ENCODE data around the gene PICALM. TPM values are rescaled to one million over a fixed set of nuclear protein-coding genes. Genes with fewer than 3 reads are reported as not detected.
A peak's percentile ranks its signal among the peaks of the same experiment; 100 is the strongest.

Gene PICALM
- total and polyA plus RNA-seq, 2 of the 13 experiments (the other 11 are each of a cell fraction or from before 2014, with no cell fraction given): 97.6 to 154 TPM

DNA sequence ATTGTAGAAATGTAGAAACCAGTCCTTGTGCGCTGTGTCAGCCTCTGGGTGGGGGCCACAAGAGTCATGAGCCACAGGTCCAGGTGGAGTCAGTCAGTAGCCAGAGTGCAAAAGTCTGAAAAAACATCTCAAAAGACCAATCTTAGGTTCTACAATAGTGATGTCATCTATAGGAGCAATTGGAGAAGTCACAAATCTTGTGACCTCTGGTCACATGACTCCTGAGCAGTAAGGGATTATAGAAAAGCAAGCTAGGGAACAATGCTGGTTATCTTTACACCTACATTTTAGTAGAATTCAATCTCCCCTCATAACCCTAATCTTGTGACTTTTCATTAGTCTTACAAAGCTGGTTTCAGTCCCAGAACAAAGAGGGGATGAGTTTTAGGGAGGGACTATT lies 131.0 kb downstream of the PICALM start:
- BruUV-seq (replicated peaks): no TSS peak
- H3K27me3 ChIP-seq (ENCODE audit: control insufficient read depth in 1 of 2, insufficient read depth in 2 of 2, low read length in 2 of 2): no peaks in the 10 kb centered on the region; a peak in 1 of 5 replicates
- H3K36me3 ChIP-seq (replicated peaks in 1 of 2; ENCODE audit: control insufficient read depth in 1 of 2, insufficient read depth in 2 of 2, low read length in 2 of 2): no peaks in the 10 kb centered on the region
- no peaks in the 10 kb centered on the region for H3K9me3 ChIP-seq (ENCODE audit: low read length)
- intact Hi-C loops (cut with micrococcal nuclease; ENCODE audit: unreplicated experiment): no loop called here
- no peak overlapping the region for H3K9ac ChIP-seq (ENCODE audit: insufficient read depth, low read depth, low read length)
- DNase-seq (ENCODE audit: low spot score) (no peak), ATAC-seq (no peak), FAIRE-seq (no peak)
- no peak overlapping the region for H3K4me2 ChIP-seq (ENCODE audit: low read depth, low read length)
- in situ Hi-C loops (cut with HindIII; ENCODE audit: extremely low pct_ligation_motif_present, low pct_unique_long_range_greater_than_20kb): loop anchor here (25.0 kb wide), 1 partner anchor 274 kb away; no protein-coding TSS in a partner anchor
- no peaks in the 10 kb centered on the region for H3K79me2 ChIP-seq (ENCODE audit: insufficient read depth, low read length)
- H3K4me3 ChIP-seq (replicated peaks in 1 of 3; ENCODE audit: insufficient read depth in 1 of 3, low read depth in 2 of 3, low read length in 3 of 3): no peak overlapping the region
- H3K4me1 ChIP-seq (ENCODE audit: insufficient read depth, low read length): peaks cover 20% of the 10 kb centered on the region
- H4K20me1 ChIP-seq (ENCODE audit: insufficient read depth, low read length): no peaks in the 10 kb centered on the region
- ChIA-PET CTCF (ENCODE audit: low intra/inter-chr PET ratio, low total read pairs) (no interaction called here), POLR2A (no interaction called here)
- H2AFZ ChIP-seq (ENCODE audit: low read length): no peak overlapping the region
- 100% methylated on average over 1 of the region's 1 CpG for WGBS (ENCODE audit: low lambda C conversion rate)
- TF ChIP-seq GFI1 (CRISPR knock-in tag; IDR thresholded peaks at IDR 0.05; ENCODE audit: borderline replicate concordance) (no peak), ELF4 (CRISPR knock-in tag; IDR thresholded peaks at IDR 0.05; ENCODE audit: borderline replicate concordance) (no peak), ZSCAN25 (CRISPR knock-in tag; IDR thresholded peaks at IDR 0.05) (no peak), ATF7 (IDR thresholded peaks at IDR 0.05) (peak; percentile 46; the same call in 1 of the 2 replicates), ATF7 (CRISPR knock-in tag; IDR thresholded peaks at IDR 0.05) (no peak)
- no peak overlapping the region for H3K27ac ChIP-seq (ENCODE audit: extremely low read length, insufficient read depth, low read length)

DNA sequence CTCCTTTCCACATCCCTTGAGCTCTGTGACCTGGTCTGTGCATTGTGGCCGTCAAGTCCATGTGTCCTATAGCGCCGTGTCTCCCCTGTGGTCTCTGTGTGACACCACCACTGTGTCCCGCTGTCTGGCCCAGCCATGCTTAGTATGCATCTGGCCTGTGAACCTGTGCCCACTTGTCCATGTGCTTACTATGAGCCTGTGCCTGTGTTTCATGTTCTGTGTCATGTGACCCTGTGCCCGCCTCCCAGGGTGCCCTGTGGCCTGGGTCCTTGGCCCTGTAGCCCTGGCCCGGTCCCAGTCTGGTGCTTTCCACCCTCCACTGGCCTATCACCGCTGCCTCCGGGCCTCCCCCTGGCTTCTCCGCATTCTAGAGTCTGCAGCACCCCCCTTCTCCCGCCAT lies 133.1 kb downstream of the PICALM start:
- ATAC-seq: peak; percentile 19; the same call in 1 of the 3 replicates
- H3K4me1 ChIP-seq (ENCODE audit: insufficient read depth, low read length): peaks cover 32% of the 10 kb centered on the region
- H3K27ac ChIP-seq (ENCODE audit: extremely low read length, insufficient read depth, low read length): no peak overlapping the region
- no peaks in the 10 kb centered on the region for H3K36me3 ChIP-seq (replicated peaks in 1 of 2; ENCODE audit: control insufficient read depth in 1 of 2, insufficient read depth in 2 of 2, low read length in 2 of 2)
- 92% methylated on average over 7 of the region's 10 CpGs for WGBS (ENCODE audit: low lambda C conversion rate)
- H3K27me3 ChIP-seq (ENCODE audit: control insufficient read depth in 1 of 2, insufficient read depth in 2 of 2, low read length in 2 of 2): no peaks in the 10 kb centered on the region; a peak in 1 of 5 replicates
- BruUV-seq (replicated peaks): no TSS peak
- no peak for FAIRE-seq
- CTCF ChIA-PET (ENCODE audit: low intra/inter-chr PET ratio, low total read pairs): no interaction called here
- TF ChIP-seq, protein P1, sequence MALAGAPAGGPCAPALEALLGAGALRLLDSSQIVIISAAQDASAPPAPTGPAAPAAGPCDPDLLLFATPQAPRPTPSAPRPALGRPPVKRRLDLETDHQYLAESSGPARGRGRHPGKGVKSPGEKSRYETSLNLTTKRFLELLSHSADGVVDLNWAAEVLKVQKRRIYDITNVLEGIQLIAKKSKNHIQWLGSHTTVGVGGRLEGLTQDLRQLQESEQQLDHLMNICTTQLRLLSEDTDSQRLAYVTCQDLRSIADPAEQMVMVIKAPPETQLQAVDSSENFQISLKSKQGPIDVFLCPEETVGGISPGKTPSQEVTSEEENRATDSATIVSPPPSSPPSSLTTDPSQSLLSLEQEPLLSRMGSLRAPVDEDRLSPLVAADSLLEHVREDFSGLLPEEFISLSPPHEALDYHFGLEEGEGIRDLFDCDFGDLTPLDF (CRISPR knock-in tag; IDR thresholded peaks at IDR 0.05): no peak
- TF ChIP-seq ZNF333 (CRISPR knock-in tag; IDR thresholded peaks at IDR 0.05; ENCODE audit: borderline replicate concordance): no peak
- TF ChIP-seq ZSCAN31 (CRISPR knock-in tag; IDR thresholded peaks at IDR 0.05; ENCODE audit: low read depth): no peak
- TF ChIP-seq, protein P2, sequence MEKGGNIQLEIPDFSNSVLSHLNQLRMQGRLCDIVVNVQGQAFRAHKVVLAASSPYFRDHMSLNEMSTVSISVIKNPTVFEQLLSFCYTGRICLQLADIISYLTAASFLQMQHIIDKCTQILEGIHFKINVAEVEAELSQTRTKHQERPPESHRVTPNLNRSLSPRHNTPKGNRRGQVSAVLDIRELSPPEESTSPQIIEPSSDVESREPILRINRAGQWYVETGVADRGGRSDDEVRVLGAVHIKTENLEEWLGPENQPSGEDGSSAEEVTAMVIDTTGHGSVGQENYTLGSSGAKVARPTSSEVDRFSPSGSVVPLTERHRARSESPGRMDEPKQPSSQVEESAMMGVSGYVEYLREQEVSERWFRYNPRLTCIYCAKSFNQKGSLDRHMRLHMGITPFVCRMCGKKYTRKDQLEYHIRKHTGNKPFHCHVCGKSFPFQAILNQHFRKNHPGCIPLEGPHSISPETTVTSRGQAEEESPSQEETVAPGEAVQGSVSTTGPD (CRISPR knock-in tag; IDR thresholded peaks at IDR 0.05): no peak
- TF ChIP-seq ZNF530 (CRISPR knock-in tag; IDR thresholded peaks at IDR 0.05; ENCODE audit: low read depth): no peak
- TF ChIP-seq ZNF496 (CRISPR knock-in tag; IDR thresholded peaks at IDR 0.05; ENCODE audit: insufficient replicate concordance): no peak
- TF ChIP-seq, protein P3, sequence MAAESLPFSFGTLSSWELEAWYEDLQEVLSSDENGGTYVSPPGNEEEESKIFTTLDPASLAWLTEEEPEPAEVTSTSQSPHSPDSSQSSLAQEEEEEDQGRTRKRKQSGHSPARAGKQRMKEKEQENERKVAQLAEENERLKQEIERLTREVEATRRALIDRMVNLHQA (CRISPR knock-in tag; IDR thresholded peaks at IDR 0.05): no peak
- TF ChIP-seq ESRRA (CRISPR knock-in tag; IDR thresholded peaks at IDR 0.05; ENCODE audit: low read depth): no peak
- no peak for TF ChIP-seq ZNF660 (CRISPR knock-in tag; IDR thresholded peaks at IDR 0.05; ENCODE audit: borderline replicate concordance, low read depth)
- in situ Hi-C loops (cut with HindIII; ENCODE audit: extremely low pct_ligation_motif_present, low pct_unique_long_range_greater_than_20kb) (loop anchor here (25.0 kb wide), 1 partner anchor 277 kb away; no protein-coding TSS in a partner anchor), intact Hi-C loops (cut with micrococcal nuclease; ENCODE audit: unreplicated experiment) (no loop called here)
- no peaks in the 10 kb centered on the region for H3K79me2 ChIP-seq (ENCODE audit: insufficient read depth, low read length)
- POLR2A ChIA-PET: no interaction called here
- no peaks in the 10 kb centered on the region for H4K20me1 ChIP-seq (ENCODE audit: insufficient read depth, low read length)
- no peak for DNase-seq (ENCODE audit: low spot score)
- no peak overlapping the region for H2AFZ ChIP-seq (ENCODE audit: low read length)
- no peak overlapping the region for H3K4me3 ChIP-seq (replicated peaks in 1 of 3; ENCODE audit: insufficient read depth in 1 of 3, low read depth in 2 of 3, low read length in 3 of 3)
- no peak overlapping the region for H3K9ac ChIP-seq (ENCODE audit: insufficient read depth, low read depth, low read length)
- H3K4me2 ChIP-seq (ENCODE audit: low read depth, low read length): no peak overlapping the region
- H3K9me3 ChIP-seq (ENCODE audit: low read length): no peaks in the 10 kb centered on the region
